ENCODE data around the gene DAP. TPM values are rescaled to one million over a fixed set of nuclear protein-coding genes. Genes with fewer than 3 reads are reported as not detected.

Gene DAP
- total and polyA plus RNA-seq, 4 donors = 49.9 to 131 (median 70.3) TPM

DNA sequence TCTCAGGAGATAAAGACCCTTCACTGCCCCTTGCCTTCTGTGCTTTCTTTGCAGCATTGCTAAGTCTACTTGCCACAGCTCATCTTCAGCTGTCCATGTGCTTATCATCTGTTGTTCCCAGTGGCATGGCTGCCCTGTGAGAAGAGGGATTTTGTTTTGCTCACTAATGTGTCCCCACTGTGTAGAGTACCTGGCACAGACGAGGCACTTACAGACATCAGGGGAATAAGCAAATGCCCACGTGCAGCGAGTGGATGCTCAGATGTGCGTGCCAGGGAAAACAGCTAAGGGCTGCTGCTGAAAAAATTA, 31.0 kb downstream of the DAP start:
- H3K4me1 ChIP-seq (ENCODE audit: control insufficient read depth in 5 of 5, insufficient read depth in 5 of 5, low read length in 5 of 5) = peaks cover 3 to 26% (median 5%) of the 10 kb centered on the region in 5 donors
- DNase-seq (no peak), ATAC-seq (ENCODE audit: insufficient read depth, low FRiP score) (no peak)
- no peaks in the 10 kb centered on the region for H3K27me3 ChIP-seq (ENCODE audit: control insufficient read depth in 3 of 3, insufficient read depth in 3 of 3, low read length in 2 of 3)
- H3K4me3 ChIP-seq = no peak overlapping the region
- TF ChIP-seq, protein P1, sequence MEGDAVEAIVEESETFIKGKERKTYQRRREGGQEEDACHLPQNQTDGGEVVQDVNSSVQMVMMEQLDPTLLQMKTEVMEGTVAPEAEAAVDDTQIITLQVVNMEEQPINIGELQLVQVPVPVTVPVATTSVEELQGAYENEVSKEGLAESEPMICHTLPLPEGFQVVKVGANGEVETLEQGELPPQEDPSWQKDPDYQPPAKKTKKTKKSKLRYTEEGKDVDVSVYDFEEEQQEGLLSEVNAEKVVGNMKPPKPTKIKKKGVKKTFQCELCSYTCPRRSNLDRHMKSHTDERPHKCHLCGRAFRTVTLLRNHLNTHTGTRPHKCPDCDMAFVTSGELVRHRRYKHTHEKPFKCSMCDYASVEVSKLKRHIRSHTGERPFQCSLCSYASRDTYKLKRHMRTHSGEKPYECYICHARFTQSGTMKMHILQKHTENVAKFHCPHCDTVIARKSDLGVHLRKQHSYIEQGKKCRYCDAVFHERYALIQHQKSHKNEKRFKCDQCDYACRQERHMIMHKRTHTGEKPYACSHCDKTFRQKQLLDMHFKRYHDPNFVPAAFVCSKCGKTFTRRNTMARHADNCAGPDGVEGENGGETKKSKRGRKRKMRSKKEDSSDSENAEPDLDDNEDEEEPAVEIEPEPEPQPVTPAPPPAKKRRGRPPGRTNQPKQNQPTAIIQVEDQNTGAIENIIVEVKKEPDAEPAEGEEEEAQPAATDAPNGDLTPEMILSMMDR (IDR thresholded peaks at IDR 0.05; ENCODE audit: control extremely low read depth, extremely low read depth) = no peak
- peaks cover 0 to 13% (median 9%) of the 10 kb centered on the region in 4 donors for H3K36me3 ChIP-seq (ENCODE audit: control insufficient read depth in 4 of 4, insufficient read depth in 4 of 4, low read length in 4 of 4)
- WGBS, 2 donors = 79 to 89% methylated on average over 4 of the region's 4 CpGs
- H3K27ac ChIP-seq (ENCODE audit: low read depth in 1 of 2, low read length in 1 of 2) = no peak overlapping the region
- H3K9me3 ChIP-seq (ENCODE audit: control insufficient read depth in 4 of 4, insufficient read depth in 3 of 4, low read length in 3 of 4) = no peaks in the 10 kb centered on the region
- no peak overlapping the region for H3K9ac ChIP-seq (ENCODE audit: insufficient read depth in 1 of 2, low read length in 2 of 2)

DNA sequence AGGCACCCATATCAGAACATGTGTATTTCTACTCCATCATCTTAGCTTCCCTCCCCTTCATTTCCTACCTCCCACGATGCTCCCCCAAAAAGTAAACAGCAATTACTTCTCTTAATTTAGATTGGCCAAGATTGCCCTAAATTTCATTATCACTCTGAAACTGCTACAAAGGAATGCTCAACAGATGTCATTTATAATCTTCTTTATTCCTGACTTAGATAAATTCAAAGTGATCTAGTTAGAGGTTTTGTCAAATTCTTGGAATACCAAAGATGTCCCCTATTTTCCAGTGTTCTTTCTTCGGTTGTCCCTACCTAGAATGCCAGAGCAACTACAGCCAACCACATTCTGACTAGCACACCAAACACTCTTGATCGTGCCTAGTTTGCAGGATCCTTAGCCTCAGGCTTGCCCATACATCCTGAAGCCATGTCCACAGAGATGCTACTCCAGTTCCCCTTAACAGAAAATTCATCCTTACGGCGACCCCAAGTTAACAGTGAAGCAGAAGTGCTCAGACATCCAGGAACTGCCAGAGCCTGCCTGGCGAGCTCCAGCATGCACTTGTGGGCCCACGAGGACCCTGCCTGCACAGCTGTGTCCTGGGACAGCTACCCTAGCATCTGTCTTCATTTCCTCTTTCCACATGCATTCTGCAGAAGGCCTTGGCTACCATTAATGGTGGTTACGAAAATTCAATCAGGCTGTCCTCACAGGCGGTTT, 31.6 kb downstream of the DAP start:
- no peak overlapping the region for H3K4me3 ChIP-seq
- ATAC-seq (ENCODE audit: insufficient read depth, low FRiP score) (no peak), DNase-seq (no peak)
- H3K4me1 ChIP-seq (ENCODE audit: control insufficient read depth in 5 of 5, insufficient read depth in 5 of 5, low read length in 5 of 5) = peaks cover 3 to 31% (median 5%) of the 10 kb centered on the region in 5 donors
- H3K9me3 ChIP-seq (ENCODE audit: control insufficient read depth in 4 of 4, insufficient read depth in 3 of 4, low read length in 3 of 4) = no peaks in the 10 kb centered on the region
- H3K36me3 ChIP-seq (ENCODE audit: control insufficient read depth in 4 of 4, insufficient read depth in 4 of 4, low read length in 4 of 4) = peaks cover 0 to 13% (median 9%) of the 10 kb centered on the region in 4 donors
- 31 to 70% methylated on average over 9 of the region's 9 CpGs for WGBS, 2 donors
- no peaks in the 10 kb centered on the region for H3K27me3 ChIP-seq (ENCODE audit: control insufficient read depth in 3 of 3, insufficient read depth in 3 of 3, low read length in 2 of 3)
- TF ChIP-seq, protein P1 (IDR thresholded peaks at IDR 0.05; ENCODE audit: control extremely low read depth, extremely low read depth) = no peak
- no peak overlapping the region for H3K27ac ChIP-seq (ENCODE audit: low read depth in 1 of 2, low read length in 1 of 2)
- no peak overlapping the region for H3K9ac ChIP-seq (ENCODE audit: insufficient read depth in 1 of 2, low read length in 2 of 2)

DNA sequence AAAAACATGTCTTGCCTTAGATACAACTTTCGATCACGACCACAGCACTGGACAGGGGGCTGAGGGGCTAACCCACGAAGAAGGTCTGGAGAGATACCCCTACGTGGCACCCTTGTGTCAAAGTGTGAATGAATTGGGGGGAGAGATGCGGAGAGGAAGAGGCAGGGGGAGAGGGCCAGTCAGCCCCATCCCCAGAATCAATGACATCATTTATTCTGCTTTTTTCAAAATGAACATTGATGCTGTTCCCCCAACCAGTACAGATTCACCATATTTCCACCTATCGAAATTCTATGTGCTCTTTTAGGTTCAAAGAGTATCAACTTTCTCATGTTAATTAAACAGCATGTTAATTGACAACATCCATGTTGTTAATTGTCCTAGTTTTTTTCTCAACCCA, 32.4 kb downstream of the DAP start:
- TF ChIP-seq, protein P1 (IDR thresholded peaks at IDR 0.05; ENCODE audit: control extremely low read depth, extremely low read depth) = no peak
- Histone ChIP-seq H3K27ac (ENCODE audit: low read depth in 1 of 2, low read length in 1 of 2) (no peak overlapping the region), H3K4me3 (no peak overlapping the region), H3K27me3 (ENCODE audit: control insufficient read depth in 3 of 3, insufficient read depth in 3 of 3, low read length in 2 of 3) (no peaks in the 10 kb centered on the region), H3K9me3 (ENCODE audit: control insufficient read depth in 4 of 4, insufficient read depth in 3 of 4, low read length in 3 of 4) (no peaks in the 10 kb centered on the region), H3K9ac (ENCODE audit: insufficient read depth in 1 of 2, low read length in 2 of 2) (no peak overlapping the region), H3K4me1 (ENCODE audit: control insufficient read depth in 5 of 5, insufficient read depth in 5 of 5, low read length in 5 of 5) (peaks cover 0 to 26% (median 5%) of the 10 kb centered on the region in 5 donors), H3K36me3 (ENCODE audit: control insufficient read depth in 4 of 4, insufficient read depth in 4 of 4, low read length in 4 of 4) (peaks cover 0 to 13% (median 7%) of the 10 kb centered on the region in 4 donors)
- DNase-seq = no peak
- no peak for ATAC-seq (ENCODE audit: insufficient read depth, low FRiP score)
- WGBS, 2 donors = 94 to 97% methylated on average over 6 of the region's 6 CpGs

DNA sequence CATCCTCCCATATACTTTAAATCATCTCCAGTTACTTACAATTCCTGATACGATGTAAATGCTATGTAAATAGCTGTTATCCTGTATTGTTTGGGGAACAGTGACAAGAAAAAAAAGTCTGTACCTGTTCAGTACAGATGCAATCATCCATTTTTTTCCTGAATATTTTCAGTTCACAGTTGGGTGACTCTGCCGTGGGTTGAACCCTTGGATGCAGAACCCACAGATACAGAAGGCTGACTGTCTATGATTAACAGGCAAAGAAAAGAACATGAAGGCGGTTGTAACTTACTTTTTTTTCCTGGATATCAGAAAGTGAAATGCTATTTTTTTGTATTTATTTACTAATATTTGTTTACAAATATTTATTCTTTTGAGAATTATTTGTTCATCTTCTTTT, 33.2 kb downstream of the DAP start:
- ATAC-seq (ENCODE audit: insufficient read depth, low FRiP score) (no peak), DNase-seq (no peak)
- Histone ChIP-seq H3K4me3 (no peak overlapping the region), H3K27me3 (ENCODE audit: control insufficient read depth in 3 of 3, insufficient read depth in 3 of 3, low read length in 2 of 3) (no peaks in the 10 kb centered on the region), H3K4me1 (ENCODE audit: control insufficient read depth in 5 of 5, insufficient read depth in 5 of 5, low read length in 5 of 5) (peaks cover 0 to 25% (median under 1%) of the 10 kb centered on the region in 5 donors), H3K36me3 (ENCODE audit: control insufficient read depth in 4 of 4, insufficient read depth in 4 of 4, low read length in 4 of 4) (peaks cover 0 to 11% (median 7%) of the 10 kb centered on the region in 4 donors), H3K9ac (ENCODE audit: insufficient read depth in 1 of 2, low read length in 2 of 2) (no peak overlapping the region), H3K27ac (ENCODE audit: low read depth in 1 of 2, low read length in 1 of 2) (no peak overlapping the region), H3K9me3 (ENCODE audit: control insufficient read depth in 4 of 4, insufficient read depth in 3 of 4, low read length in 3 of 4) (no peaks in the 10 kb centered on the region)
- WGBS, 2 donors = 97 to 98% methylated on average over 3 of the region's 3 CpGs
- TF ChIP-seq, protein P1 (IDR thresholded peaks at IDR 0.05; ENCODE audit: control extremely low read depth, extremely low read depth) = no peak
